PC-9 (cell line): ENCODE results near the gene TP53BP1. TPM values are rescaled to one million over a fixed set of nuclear protein-coding genes. Genes with fewer than 3 reads are reported as not detected.

Experiments
- BruUV-seq: library from RNA; stranded (reverse); fragments of 400-500 nt; replicated peaks from 2 replicates; lab custom pipeline; 2021; lab: Mats Ljungman, UMichigan
- CTCF ChIA-PET: fragments of 300-600 bp; sonication (Branson Sonifier 250); formaldehyde crosslinking; loops from one replicate; lab custom pipeline; 2022; ENCODE audit warnings: antibody characterized with exemption; lab: Charles Lee
- POLR2A ChIA-PET: fragments of 300-600 bp; sonication (Branson Sonifier 250); formaldehyde crosslinking; loops from one replicate; lab custom pipeline; 2022; ENCODE audit warnings: antibody characterized with exemption; ENCODE audit not compliant: unreplicated experiment; lab: Charles Lee
- DNase-seq, 2 experiments: peaks; one replicate each; pipeline versions ENCODE4 v3.0.0 to v3.0.0-alpha.2; 2015 to 2022; ENCODE audit warnings: mixed read lengths in 1 of 2
- H2AFZ ChIP-seq: fragments of 200-600 bp; sonication (generic); 2 replicates; pipeline ENCODE4 v1.8.1; 2017; ENCODE audit warnings: antibody characterized with exemption
- H3F3A ChIP-seq: fragments of 200-600 bp; sonication (generic); 2 replicates; pipeline ENCODE4 v1.8.1; 2017; ENCODE audit warnings: antibody characterized with exemption, mild to moderate bottlenecking, low read depth; ENCODE audit not compliant: insufficient read depth
- H3K27ac ChIP-seq: fragments of 200-600 bp; sonication (generic); 2 replicates; pipeline ENCODE4 v1.6.1; 2016; ENCODE audit warnings: mixed run types
- H3K27me3 ChIP-seq: fragments of 200-600 bp; sonication (generic); 2 replicates; pipeline ENCODE4 v1.6.1; 2016; ENCODE audit warnings: low read depth, mixed run types; ENCODE audit not compliant: insufficient read depth
- H3K36me3 ChIP-seq: fragments of 200-600 bp; sonication (generic); 2 replicates; pipeline ENCODE4 v1.6.1; 2016; ENCODE audit warnings: low read depth, mixed run types
- H3K4me1 ChIP-seq: fragments of 200-600 bp; sonication (generic); replicated peaks from 2 replicates; pipeline ENCODE4 v1.6.1; 2016; ENCODE audit warnings: mixed run types; ENCODE audit not compliant: insufficient read depth
- H3K4me2 ChIP-seq: fragments of 200-600 bp; sonication (generic); 2 replicates; pipeline ENCODE4 v1.6.1; 2017; ENCODE audit warnings: mixed run types
- H3K4me3 ChIP-seq: fragments of 200-600 bp; sonication (generic); 2 replicates; pipeline ENCODE4 v1.6.1; 2016; ENCODE audit warnings: mixed run types
- H3K79me2 ChIP-seq: fragments of 200-600 bp; sonication (generic); 2 replicates; pipeline ENCODE4 v1.6.1; 2017; ENCODE audit warnings: low read depth, mixed run types
- H3K9me2 ChIP-seq: fragments of 200-600 bp; sonication (generic); 2 replicates; pipeline ENCODE4 v1.8.1; 2017; ENCODE audit warnings: mild to moderate bottlenecking; ENCODE audit not compliant: insufficient read depth
- H3K9me3 ChIP-seq: fragments of 200-600 bp; sonication (generic); 2 replicates; pipeline ENCODE4 v1.8.1; 2016; ENCODE audit warnings: low read depth; ENCODE audit not compliant: insufficient read depth
- H4K20me1 ChIP-seq: fragments of 200-600 bp; sonication (generic); 2 replicates; pipeline ENCODE4 v1.8.1; 2017; ENCODE audit not compliant: insufficient read depth
- EZH2 ChIP-seq: fragments of 200-600 bp; sonication (generic); IDR thresholded peaks from 2 replicates; pipeline ENCODE4 v1.8.0; 2017; ENCODE audit warnings: antibody characterized with exemption, low read depth
- intact Hi-C: fragments of 100-400 bp; cut with micrococcal nuclease; formaldehyde crosslinking; loops from one replicate; pipeline ENCODE4 v1.10.0; 2022; ENCODE audit not compliant: unreplicated experiment
- total RNA-seq: library from RNA; stranded (reverse); gene quantifications from 2 replicates; pipeline ENCODE4 v1.2.3, GENCODE V29; 2021
- TF ChIP-seq, protein P1 (sequence below): fragments of 200-600 bp; sonication (generic); conservative IDR thresholded peaks from 2 replicates; pipeline ENCODE4 v1.6.1; 2017; ENCODE audit warnings: mixed run types, antibody characterized with exemption, mild to moderate bottlenecking, moderate library complexity

The TP53BP1 gene
- total RNA-seq, 1 experiment from 2014 or later, result 66.8 TPM

- Histone ChIP-seq H3K4me3 (no peak overlapping the region), H3K4me2 (no peak overlapping the region), H3K79me2 (no peaks in the 10 kb centered on the region), H4K20me1 (no peaks in the 10 kb centered on the region), H3F3A (no peaks in the 10 kb centered on the region), H3K4me1 (no peaks in the 10 kb centered on the region; the same call in 1 of the 2 replicates), H3K36me3 (no peaks in the 10 kb centered on the region), H3K27me3 (peaks cover 11% of the 10 kb centered on the region), H3K9me2 (no peaks in the 10 kb centered on the region), H3K27ac (no peak overlapping the region), H3K9me3 (no peaks in the 10 kb centered on the region), H2AFZ (no peak overlapping the region)
- DNase-seq, result no peak
- CTCF ChIA-PET, result interaction anchor here (0.6 kb wide), 1 partner anchor 9 kb away, joined by 6 read pairs; no protein-coding TSS in a partner anchor
- BruUV-seq, result no TSS peak
- intact Hi-C loops, result no loop called here
- no peak for TF ChIP-seq EZH2
- TF ChIP-seq, protein P1, sequence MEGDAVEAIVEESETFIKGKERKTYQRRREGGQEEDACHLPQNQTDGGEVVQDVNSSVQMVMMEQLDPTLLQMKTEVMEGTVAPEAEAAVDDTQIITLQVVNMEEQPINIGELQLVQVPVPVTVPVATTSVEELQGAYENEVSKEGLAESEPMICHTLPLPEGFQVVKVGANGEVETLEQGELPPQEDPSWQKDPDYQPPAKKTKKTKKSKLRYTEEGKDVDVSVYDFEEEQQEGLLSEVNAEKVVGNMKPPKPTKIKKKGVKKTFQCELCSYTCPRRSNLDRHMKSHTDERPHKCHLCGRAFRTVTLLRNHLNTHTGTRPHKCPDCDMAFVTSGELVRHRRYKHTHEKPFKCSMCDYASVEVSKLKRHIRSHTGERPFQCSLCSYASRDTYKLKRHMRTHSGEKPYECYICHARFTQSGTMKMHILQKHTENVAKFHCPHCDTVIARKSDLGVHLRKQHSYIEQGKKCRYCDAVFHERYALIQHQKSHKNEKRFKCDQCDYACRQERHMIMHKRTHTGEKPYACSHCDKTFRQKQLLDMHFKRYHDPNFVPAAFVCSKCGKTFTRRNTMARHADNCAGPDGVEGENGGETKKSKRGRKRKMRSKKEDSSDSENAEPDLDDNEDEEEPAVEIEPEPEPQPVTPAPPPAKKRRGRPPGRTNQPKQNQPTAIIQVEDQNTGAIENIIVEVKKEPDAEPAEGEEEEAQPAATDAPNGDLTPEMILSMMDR, result no peak
- POLR2A ChIA-PET, result interaction anchor here (0.7 kb wide), 1 partner anchor 274 kb away, joined by 4 read pairs; no protein-coding TSS in a partner anchor
Observed at GRCh38 chr15:43527802-43528541, 35.0 kb upstream of the TP53BP1 start.

DNA sequence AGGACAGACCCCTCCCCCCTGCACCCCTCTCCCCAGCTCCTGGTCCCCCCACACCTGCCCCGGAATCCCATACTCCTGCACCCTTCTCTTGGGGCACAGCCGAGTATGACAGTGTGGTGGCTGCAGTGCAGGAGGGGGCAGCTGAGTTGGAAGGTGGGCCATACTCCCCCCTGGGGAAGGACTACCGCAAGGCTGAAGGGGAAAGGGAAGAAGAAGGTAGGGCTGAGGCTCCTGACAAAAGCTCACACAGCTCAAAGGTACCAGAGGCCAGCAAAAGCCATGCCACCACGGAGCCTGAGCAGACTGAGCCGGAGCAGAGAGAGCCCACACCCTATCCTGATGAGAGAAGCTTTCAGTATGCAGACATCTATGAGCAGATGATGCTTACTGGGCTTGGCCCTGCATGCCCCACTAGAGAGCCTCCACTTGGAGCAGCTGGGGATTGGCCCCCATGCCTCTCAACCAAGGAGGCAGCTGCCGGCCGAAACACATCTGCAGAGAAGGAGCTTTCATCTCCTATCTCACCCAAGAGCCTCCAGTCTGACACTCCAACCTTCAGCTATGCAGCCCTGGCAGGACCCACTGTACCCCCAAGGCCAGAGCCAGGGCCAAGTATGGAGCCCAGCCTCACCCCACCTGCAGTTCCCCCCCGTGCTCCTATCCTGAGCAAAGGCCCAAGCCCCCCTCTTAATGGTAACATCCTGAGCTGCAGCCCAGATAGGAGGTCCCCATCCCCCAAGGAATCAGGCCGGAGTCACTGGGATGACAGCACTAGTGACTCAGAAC, 34.3 kb upstream of the TP53BP1 start:
- Histone ChIP-seq H3K27ac (no peak overlapping the region), H3K9me3 (no peaks in the 10 kb centered on the region), H2AFZ (no peak overlapping the region), H3K79me2 (no peaks in the 10 kb centered on the region), H3K9me2 (no peaks in the 10 kb centered on the region), H3F3A (no peaks in the 10 kb centered on the region), H4K20me1 (no peaks in the 10 kb centered on the region), H3K27me3 (peaks cover 14% of the 10 kb centered on the region), H3K4me1 (no peaks in the 10 kb centered on the region; the same call in 1 of the 2 replicates), H3K4me2 (no peak overlapping the region), H3K36me3 (no peaks in the 10 kb centered on the region), H3K4me3 (no peak overlapping the region)
- no TSS peak for BruUV-seq
- DNase-seq, result no peak
- POLR2A ChIA-PET, result no interaction called here
- CTCF ChIA-PET, result interaction anchor here (0.6 kb wide), 1 partner anchor 8 kb away, joined by 6 read pairs; no protein-coding TSS in a partner anchor
- intact Hi-C loops, result no loop called here
- TF ChIP-seq EZH2, result no peak
- TF ChIP-seq, protein P1, result no peak

DNA sequence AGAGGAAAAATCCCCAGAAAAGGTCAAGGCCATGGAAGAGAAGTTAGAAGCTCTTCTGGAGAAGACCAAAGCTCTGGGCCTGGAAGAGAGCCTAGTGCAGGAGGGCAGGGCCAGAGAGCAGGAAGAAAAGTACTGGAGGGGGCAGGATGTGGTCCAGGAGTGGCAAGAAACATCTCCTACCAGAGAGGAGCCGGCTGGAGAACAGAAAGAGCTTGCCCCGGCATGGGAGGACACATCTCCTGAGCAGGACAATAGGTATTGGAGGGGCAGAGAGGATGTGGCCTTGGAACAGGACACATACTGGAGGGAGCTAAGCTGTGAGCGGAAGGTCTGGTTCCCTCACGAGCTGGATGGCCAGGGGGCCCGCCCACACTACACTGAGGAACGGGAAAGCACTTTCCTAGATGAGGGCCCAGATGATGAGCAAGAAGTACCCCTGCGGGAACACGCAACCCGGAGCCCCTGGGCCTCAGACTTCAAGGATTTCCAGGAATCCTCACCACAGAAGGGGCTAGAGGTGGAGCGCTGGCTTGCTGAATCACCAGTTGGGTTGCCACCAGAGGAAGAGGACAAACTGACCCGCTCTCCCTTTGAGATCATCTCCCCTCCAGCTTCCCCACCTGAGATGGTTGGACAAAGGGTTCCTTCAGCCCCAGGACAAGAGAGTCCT, 33.4 kb upstream of the TP53BP1 start:
- BruUV-seq, result no TSS peak
- TF ChIP-seq, protein P1, result no peak
- no peak for TF ChIP-seq EZH2
- intact Hi-C loops, result no loop called here
- ChIA-PET POLR2A (no interaction called here), CTCF (interaction anchor here (0.6 kb wide), 2 partner anchors 39 to 228 kb away, joined by 3 to 8 read pairs; no protein-coding TSS in a partner anchor)
- no peaks in the 10 kb centered on the region; the same call in 1 of the 2 replicates for H3K4me1 ChIP-seq
- H3K4me3 ChIP-seq, result no peak overlapping the region
- H3K79me2 ChIP-seq, result no peaks in the 10 kb centered on the region
- no peak overlapping the region for H2AFZ ChIP-seq
- H3K27me3 ChIP-seq, result peaks cover 15% of the 10 kb centered on the region
- DNase-seq, result no peak
- no peaks in the 10 kb centered on the region for H3K9me3 ChIP-seq
- no peaks in the 10 kb centered on the region for H4K20me1 ChIP-seq
- H3K27ac ChIP-seq, result no peak overlapping the region
- H3F3A ChIP-seq, result no peaks in the 10 kb centered on the region
- H3K4me2 ChIP-seq, result no peak overlapping the region
- no peaks in the 10 kb centered on the region for H3K36me3 ChIP-seq
- H3K9me2 ChIP-seq, result no peaks in the 10 kb centered on the region
